Panc1 (cell line): ENCODE data around the gene CIB4. TPM values are rescaled to one million over a fixed set of nuclear protein-coding genes. Genes with fewer than 3 reads are reported as not detected.

ENCODE experiments used
- ATAC-seq: fragments of 200-7000 bp; cut with Tn5 transposase; 2 replicates; pipeline ENCODE4 v1.9.1; 2020; ENCODE audit warnings: mild to moderate bottlenecking, moderate library complexity
- BruUV-seq: library from RNA; stranded (reverse); fragments of 400-500 nt; replicated peaks from 2 replicates; lab custom pipeline; 2021; lab: Mats Ljungman, UMichigan
- CTCF ChIA-PET: fragments of 300-600 bp; sonication (Branson Sonifier 250); formaldehyde crosslinking; loops from one replicate; lab custom pipeline; 2022; ENCODE audit warnings: antibody characterized with exemption; lab: Charles Lee
- POLR2A ChIA-PET: fragments of 300-600 bp; sonication (Branson Sonifier 250); formaldehyde crosslinking; loops from one replicate; lab custom pipeline; 2022; ENCODE audit warnings: antibody characterized with exemption; lab: Charles Lee
- DNase-seq: peaks from one replicate; pipeline ENCODE4 v3.0.0-alpha.2; 2010; ENCODE audit warnings: low read depth, low spot score
- H3K27ac ChIP-seq: 2 replicates; pipeline ENCODE4 v1.5.1; 2011; ENCODE audit warnings: mild to moderate bottlenecking, low read length, inconsistent platforms
- H3K27me3 ChIP-seq: fragments of 200-500 bp; sonication (Bioruptor generic); 2 replicates; pipeline ENCODE4 v1.6.0; 2014; ENCODE audit warnings: low read length, inconsistent platforms; ENCODE audit not compliant: control insufficient read depth, insufficient read depth
- H3K36me3 ChIP-seq: fragments of 200-500 bp; sonication (Bioruptor generic); 2 replicates; pipeline ENCODE4 v1.5.1; 2014; ENCODE audit warnings: inconsistent platforms, mild to moderate bottlenecking, low read length, moderate library complexity; ENCODE audit not compliant: control insufficient read depth, insufficient read depth
- H3K4me1 ChIP-seq: 2 replicates; pipeline ENCODE4 v1.5.1; 2011; ENCODE audit warnings: inconsistent platforms, mild to moderate bottlenecking, low read length, moderate library complexity; ENCODE audit not compliant: control insufficient read depth, insufficient read depth
- H3K4me3 ChIP-seq, 2 experiments: 2 replicates each; pipeline ENCODE4 v1.5.1; 2011 to 2012; ENCODE audit warnings: low read depth in 2 of 2, low read length in 2 of 2, mild to moderate bottlenecking in 2 of 2, inconsistent platforms in 1 of 2, moderate library complexity in 1 of 2
- H3K9me3 ChIP-seq: fragments of 200-500 bp; sonication (Bioruptor generic); 2 replicates; pipeline ENCODE4 v1.5.1; 2014; ENCODE audit warnings: low read depth, mild to moderate bottlenecking, inconsistent platforms, low read length, moderate library complexity; ENCODE audit not compliant: control insufficient read depth, insufficient read depth
- CTCF ChIP-seq: fragments of 450-650 bp; IDR thresholded peaks from 2 replicates; pipeline ENCODE4 v1.5.1; 2017; ENCODE audit warnings: mild to moderate bottlenecking
- POLR2AphosphoS5 ChIP-seq: IDR thresholded peaks from 2 replicates; pipeline ENCODE4 v1.6.1; 2012; ENCODE audit warnings: mild to moderate bottlenecking, low read depth, low read length, moderate library complexity
- REST ChIP-seq, 2 experiments: IDR thresholded peaks; 2 replicates each; pipeline ENCODE4 v1.6.1; 2011 to 2012; ENCODE audit warnings: low read depth in 2 of 2, control low read depth in 1 of 2, low read length in 1 of 2, mild to moderate bottlenecking in 1 of 2, moderate library complexity in 1 of 2; ENCODE audit not compliant: insufficient read depth in 1 of 2
- SIN3A ChIP-seq: IDR thresholded peaks from 2 replicates; pipeline ENCODE4 v1.6.1; 2012; ENCODE audit warnings: low read depth, mild to moderate bottlenecking, low read length, moderate library complexity, borderline replicate concordance; ENCODE audit not compliant: insufficient read depth
- TCF7L2 ChIP-seq: IDR thresholded peaks from 2 replicates; pipeline ENCODE4 v1.6.1; 2011; ENCODE audit warnings: mild to moderate bottlenecking, low read depth, low read length, inconsistent platforms
- in situ Hi-C: cut with HindIII; loops from 2 replicates; pipeline ENCODE4 v1.10.0; 2016; ENCODE audit warnings: low sequenced_read_pairs, low pct_unique_long_range_greater_than_20kb
- intact Hi-C: fragments of 100-400 bp; cut with micrococcal nuclease; formaldehyde crosslinking; loops from one replicate; pipeline ENCODE4 v1.10.0; 2022; ENCODE audit not compliant: unreplicated experiment
- total RNA-seq: library from RNA; stranded (reverse); gene quantifications from one replicate; pipeline ENCODE4 v1.2.1, GENCODE V29; 2021; ENCODE audit not compliant: unreplicated experiment

CIB4 gene
- total RNA-seq, 1 experiment from 2014 or later: 0.33 TPM

- ChIA-PET CTCF (no interaction called here), POLR2A (no interaction called here)
- no TSS peak for BruUV-seq
- H3K27ac ChIP-seq: no peak overlapping the region
- DNase-seq (no peak), ATAC-seq (no peak)
- in situ Hi-C loops (no loop called here), intact Hi-C loops (no loop called here)
- no peaks in the 10 kb centered on the region for H3K9me3 ChIP-seq
- TF ChIP-seq TCF7L2: no peak
- no peaks in the 10 kb centered on the region for H3K36me3 ChIP-seq
- no peaks in the 10 kb centered on the region for H3K4me1 ChIP-seq
- H3K27me3 ChIP-seq: peaks cover 3% of the 10 kb centered on the region; the same call in 1 of the 2 replicates
- no peak overlapping the region for H3K4me3 ChIP-seq
Observed at GRCh38 chr2:26542676-26543505, 98.3 kb downstream of the CIB4 start.

GRCh38 chr2:26542194-26542455, 99.0 kb downstream of the CIB4 start:
- H3K9me3 ChIP-seq: no peaks in the 10 kb centered on the region
- ATAC-seq (no peak), DNase-seq (no peak)
- intact Hi-C loops: no loop called here
- peaks cover 3% of the 10 kb centered on the region; the same call in 1 of the 2 replicates for H3K27me3 ChIP-seq
- CTCF ChIA-PET: no interaction called here
- H3K27ac ChIP-seq: no peak overlapping the region
- no peaks in the 10 kb centered on the region for H3K4me1 ChIP-seq
- in situ Hi-C loops: no loop called here
- no peaks in the 10 kb centered on the region for H3K36me3 ChIP-seq
- H3K4me3 ChIP-seq: no peak overlapping the region
- BruUV-seq: no TSS peak
- POLR2A ChIA-PET: no interaction called here
- TF ChIP-seq REST (IDR thresholded peaks at IDR 0.05; ENCODE audit: insufficient read depth in 1 of 2, low read depth in 2 of 2, low read length in 1 of 2) (no peak), SIN3A (no peak), CTCF (no peak), POLR2AphosphoS5 (no peak), TCF7L2 (no peak)
